CD4-positive, alpha-beta T cell treated with Interleukin-10 for 1 hour (primary cell): Measurements from ENCODE around the gene UNC5B.

ENCODE experiments used
- DNase-seq: peaks from one replicate; pipeline ENCODE4 v3.0.0-alpha.2; 2020

Gene UNC5B

GRCh38 chr10:71349406-71349805 is 137.0 kb downstream of the UNC5B start:
- DNase-seq, result no peak

- DNase-seq, result no peak
Observed at GRCh38 chr10:71351087-71351486, 138.7 kb downstream of the UNC5B start.

- DNase-seq, result no peak
Observed at GRCh38 chr10:71351628-71352319, 139.4 kb downstream of the UNC5B start.
